Measurements from ENCODE around the gene GTF2A1L.

- TF ChIP-seq CTCF (IDR thresholded peaks at IDR 0.05; ENCODE audit: extremely low read depth in 1 of 2, insufficient read depth in 1 of 2, low read depth in 1 of 2, low read length in 2 of 2), result no peak
- no peak for TF ChIP-seq POLR2A (IDR thresholded peaks at IDR 0.05; ENCODE audit: low read depth, low read length)
- no peak for TF ChIP-seq FOS (IDR thresholded peaks at IDR 0.05; ENCODE audit: borderline replicate concordance, insufficient read depth, low read length)
These were observed 94.5 kb downstream of the GTF2A1L start for GRCh38 chr2:48712151-48712550.
